Activated CD8-positive, alpha-beta memory T cell treated with anti-CD3 and anti-CD28 coated beads for 24 hours (primary cell): ENCODE results near the gene SCN4A.

Experiments used
- DNase-seq: peaks from one replicate; pipeline ENCODE4 v3.0.0-alpha.2; 2020

Gene SCN4A

GRCh38 chr17:63972796-63973195, at the start of gene SCN4A:
SCN4A (minus strand) TSS chr17:63972918; CDS start chr17:63972841, 77 bp downstream.
- no peak for DNase-seq

- DNase-seq = peak; percentile 91
Measured at GRCh38 chr17:64020056-64020766, 47.5 kb upstream of the SCN4A start, which contains the start of gene ICAM2. ICAM2 (minus strand) TSS chr17:64020633; CDS start chr17:64006691, 13,942 bp downstream.

- DNase-seq = peak; percentile 57
Measured at GRCh38 chr17:64019551-64019961, 46.8 kb upstream of the SCN4A start.

DNA sequence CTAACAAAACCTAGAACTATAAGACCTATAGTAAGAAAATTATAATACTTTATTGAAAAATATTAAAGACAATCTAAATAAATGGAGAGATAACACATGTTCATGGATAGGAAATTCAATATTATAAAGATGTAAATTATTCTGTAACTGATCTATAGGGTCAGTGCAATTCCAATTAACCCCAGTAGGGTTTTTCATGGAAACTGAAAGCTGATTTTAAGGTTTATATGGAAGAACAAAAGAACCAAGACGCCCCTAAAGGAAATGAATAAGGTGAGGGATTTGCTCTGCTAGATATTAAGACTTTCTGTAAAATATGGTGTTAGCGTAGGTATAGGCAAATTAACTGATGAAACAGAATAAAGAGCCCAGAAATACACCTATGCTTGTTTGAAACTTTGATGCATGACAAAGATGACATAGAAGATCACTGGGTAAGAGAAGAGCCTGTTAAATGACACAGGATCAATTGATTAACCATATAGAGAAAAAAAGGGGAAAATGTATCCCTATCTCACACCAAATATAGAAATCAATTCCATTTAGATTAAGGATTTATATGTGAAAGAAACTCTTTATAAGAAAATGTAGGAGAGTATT, 44.8 kb upstream of the SCN4A start:
- DNase-seq = no peak

DNA sequence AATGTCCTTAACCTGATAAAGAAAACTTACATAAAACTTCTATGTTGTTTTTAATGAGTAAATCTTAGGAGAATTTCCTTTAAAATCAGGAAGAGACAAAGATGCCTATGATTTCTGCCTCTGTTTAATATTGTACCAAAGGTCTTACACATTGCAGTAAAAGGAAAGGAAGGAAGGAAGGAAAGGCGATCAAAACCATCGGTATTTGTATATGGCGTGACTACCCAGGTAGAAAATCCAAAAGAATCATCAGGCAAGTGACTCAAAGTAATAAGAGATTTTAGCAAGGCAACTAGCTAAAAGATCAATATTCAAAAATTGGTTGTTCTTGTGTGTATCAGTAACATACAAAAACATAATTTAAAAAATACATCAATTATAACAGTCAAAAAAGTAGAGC, 44.3 kb upstream of the SCN4A start:
- no peak for DNase-seq

DNA sequence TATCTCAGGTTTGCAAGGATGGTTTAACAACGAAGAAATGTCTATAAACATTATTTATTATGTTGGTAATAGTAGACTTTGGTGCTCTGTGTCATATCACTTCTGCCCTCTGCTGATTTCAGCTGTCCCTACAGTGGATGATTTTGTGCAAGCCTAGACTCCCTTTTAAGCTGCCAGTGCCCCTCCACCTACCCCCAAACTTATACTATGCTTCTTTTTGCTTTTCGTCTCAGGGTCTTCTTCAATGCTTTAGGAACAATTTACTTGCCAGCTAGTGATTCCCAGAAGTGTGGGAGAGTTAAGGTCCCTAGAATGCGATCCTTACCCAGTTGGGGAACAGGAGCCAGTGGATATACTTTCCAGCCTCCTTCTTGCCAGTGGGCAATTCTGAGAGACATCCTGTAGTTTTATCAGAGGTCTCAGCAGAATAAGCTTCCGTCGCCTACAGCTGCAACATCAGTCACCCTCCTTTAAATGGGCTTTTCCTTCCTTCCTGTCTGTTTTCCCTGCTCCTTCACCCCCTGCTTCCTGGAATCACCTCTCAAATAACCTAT, 43.6 kb upstream of the SCN4A start:
- DNase-seq = peak; percentile 50

- peak; percentile 44 for DNase-seq
Measured at GRCh38 chr17:64015447-64015846, 42.7 kb upstream of the SCN4A start.

DNA sequence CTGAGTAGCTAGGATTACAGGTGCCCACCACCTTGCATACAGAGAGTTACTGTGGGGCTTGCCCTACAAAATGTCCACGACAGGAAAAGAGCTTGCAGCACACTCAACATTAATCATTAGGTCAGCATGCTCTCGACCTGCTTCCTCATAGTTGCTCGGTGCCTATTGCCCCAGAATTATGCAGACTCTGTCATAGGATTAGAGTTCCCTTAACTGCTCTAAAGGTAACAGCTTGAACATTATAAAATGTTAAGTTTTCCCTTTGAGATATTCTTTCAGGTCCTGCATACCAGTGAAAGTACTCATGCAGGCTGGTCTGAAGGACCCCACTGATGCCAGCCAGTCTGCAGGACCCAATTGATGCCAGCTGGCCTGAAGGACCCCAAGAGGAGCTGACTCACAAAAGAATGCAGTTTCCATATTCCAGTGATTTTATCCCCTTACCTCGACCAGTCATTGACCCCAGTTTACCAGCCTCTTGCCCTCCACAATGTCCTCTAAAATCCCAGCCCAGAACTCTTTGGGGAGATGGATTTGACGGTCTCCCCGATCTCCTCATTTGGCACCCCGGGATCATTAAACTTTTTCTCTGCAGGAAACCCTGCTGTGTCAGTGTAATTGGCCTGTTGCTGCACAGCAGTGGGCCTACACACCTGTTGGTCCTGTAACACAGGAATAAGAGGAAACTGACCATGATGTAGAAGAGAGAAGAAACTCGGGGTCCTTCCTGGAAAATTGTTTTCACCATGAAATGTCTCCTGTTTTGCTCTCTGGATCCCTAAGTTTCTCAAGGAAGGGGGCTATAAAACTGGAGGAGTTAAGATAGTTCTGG, 37.1 kb upstream of the SCN4A start:
- DNase-seq = peak; percentile 42

DNA sequence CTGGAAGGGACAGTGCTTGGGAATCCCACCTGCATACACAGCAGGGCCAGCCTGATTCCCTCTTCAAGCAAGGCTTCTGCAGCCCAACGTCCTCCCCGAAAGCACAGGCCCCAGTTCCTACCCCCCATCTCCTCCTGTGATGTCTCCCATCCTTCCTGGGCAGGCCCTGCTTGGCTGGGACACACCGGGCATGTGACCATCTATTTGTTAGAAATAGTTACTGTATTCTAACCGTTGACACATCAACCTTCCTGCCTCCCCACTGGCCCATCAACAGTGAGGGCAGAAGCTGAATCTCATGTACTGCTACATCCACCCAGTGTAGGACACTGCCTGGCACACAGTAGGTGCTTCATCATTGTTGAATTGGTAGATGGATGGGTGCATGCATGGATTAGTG, 36.1 kb upstream of the SCN4A start:
- DNase-seq = peak; percentile 44

GRCh38 chr17:64008346-64008745, 35.6 kb upstream of the SCN4A start:
- DNase-seq = peak; percentile 13

- DNase-seq = peak; percentile 47
Measured at GRCh38 chr17:64007838-64008282, 35.1 kb upstream of the SCN4A start.

GRCh38 chr17:64007089-64007837, 34.5 kb upstream of the SCN4A start:
- peak; percentile 28 for DNase-seq

DNA sequence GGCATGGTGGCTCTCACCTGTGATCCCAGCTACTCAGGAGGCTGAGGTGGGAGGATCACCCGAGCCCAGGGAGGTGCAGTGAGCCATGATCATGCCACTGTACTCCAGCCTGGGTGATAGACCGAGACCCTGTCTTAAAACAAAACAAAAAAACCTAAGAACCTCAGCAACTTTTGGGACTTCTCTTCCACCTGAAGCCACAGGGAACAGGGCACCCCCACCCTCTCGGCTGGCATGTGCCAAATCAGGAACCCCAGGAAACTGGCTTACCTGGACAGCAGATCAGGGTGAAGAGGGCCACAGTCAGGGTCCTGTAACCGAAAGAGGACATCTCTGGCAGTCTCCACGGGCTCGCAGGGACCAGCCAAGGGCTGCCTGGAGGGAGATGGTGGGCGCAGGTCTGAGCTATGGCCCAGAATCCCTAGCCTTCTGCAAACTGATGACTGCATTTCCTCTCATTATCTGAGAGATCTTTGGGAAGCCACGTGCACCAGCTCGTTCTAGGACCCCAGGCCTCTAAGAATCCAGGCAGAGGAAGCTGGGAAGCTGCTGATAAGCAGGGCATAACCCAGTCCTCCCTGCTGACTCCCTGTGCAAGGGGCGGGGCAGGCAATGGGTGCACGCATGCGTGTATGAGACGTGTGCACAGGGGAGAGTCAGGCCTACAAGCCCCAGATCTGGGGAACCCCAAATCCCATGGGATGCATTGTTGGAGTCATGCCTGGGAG, 33.8 kb upstream of the SCN4A start:
- peak; percentile 53 for DNase-seq

DNA sequence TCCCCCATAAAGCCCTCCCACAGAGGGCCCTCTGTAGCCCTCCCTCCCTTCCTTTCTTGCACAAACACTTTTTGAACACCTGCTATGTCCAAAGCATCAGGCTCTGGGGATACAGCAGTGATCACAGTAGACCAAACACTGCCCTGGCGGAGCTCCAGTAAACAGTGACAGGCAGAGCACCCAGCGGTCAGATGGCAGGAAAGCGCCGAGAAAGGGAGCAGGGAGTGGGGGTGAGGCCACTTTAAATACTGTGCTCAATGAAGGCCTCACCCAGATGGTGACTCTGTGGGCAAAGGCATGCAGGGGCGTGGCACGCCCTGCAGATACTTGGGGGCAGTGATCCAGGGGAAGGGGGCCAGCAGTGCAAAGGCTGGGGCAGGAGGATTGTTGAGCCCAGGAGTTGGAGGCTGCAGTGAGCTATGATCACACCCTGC, 33.0 kb upstream of the SCN4A start:
- peak; percentile 21 for DNase-seq

- DNase-seq = peak; percentile 43
Measured at GRCh38 chr17:64004903-64005733, 32.4 kb upstream of the SCN4A start.

GRCh38 chr17:64004218-64004770, 31.6 kb upstream of the SCN4A start:
- no peak for DNase-seq

GRCh38 chr17:64003526-64004121, 30.9 kb upstream of the SCN4A start:
- peak; percentile 55 for DNase-seq

- DNase-seq = peak; percentile 51
Measured at GRCh38 chr17:64002658-64003525, 30.2 kb upstream of the SCN4A start.
